ENCODE results near the gene PTAFR.
"Not testable (repeated sequence)": the region's sequence is repeated elsewhere in the genome, so short reads cannot be mapped to it uniquely, and the experiment has no call there.

Gene PTAFR

DNA sequence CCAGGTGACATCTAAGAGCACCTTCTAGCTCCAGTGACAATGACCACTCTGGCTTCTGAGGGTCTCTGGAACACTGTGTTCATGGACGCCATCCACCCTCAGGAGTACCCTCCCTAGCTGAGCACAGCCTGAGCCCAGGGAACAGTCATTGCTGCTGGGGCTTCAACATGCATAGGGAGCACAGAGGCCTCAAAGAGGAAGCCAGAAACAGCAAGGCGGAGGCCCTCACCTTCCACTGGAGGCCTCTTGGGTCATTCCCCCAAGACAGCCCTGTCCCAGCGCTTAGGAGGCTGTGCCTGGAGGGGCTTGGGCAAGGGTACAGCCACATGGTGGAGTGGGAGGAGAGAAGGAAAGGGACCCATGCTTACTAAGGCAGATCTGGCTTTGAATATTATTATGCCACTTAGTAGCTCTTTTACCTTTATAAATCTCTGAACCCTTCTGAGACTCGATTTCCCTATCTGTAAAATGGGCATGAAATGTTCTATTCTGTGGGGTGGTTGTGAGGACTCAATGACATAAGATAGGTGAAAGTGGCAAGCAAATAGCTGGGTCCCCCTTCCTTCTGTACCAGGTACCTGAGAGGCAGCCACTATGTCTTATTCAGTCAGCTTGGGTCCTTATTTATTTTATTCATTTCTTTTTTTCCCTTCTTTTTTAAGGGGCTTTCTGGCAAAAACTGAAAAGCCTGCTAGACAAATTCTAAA lies 32.8 kb downstream of the PTAFR start:
- no peak for DNase-seq

DNA sequence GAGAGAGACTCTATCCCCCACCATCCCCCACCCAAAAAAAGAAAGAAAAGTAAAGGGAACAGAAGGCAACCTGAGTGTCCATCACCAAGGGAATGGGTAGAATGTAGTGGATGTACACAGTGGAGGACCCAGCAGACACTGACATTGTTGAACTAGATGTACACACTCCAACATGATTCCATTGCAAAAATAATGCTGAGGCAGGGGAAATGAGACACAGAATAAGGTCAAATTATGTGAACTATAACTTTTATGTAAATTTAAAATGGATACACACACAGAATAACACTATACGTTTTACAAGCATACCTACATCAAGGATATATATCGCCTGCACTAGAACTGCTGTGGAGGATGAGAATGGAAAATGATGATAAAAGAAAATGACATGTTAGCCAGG lies 34.8 kb downstream of the PTAFR start:
- DNase-seq = no peak

DNA sequence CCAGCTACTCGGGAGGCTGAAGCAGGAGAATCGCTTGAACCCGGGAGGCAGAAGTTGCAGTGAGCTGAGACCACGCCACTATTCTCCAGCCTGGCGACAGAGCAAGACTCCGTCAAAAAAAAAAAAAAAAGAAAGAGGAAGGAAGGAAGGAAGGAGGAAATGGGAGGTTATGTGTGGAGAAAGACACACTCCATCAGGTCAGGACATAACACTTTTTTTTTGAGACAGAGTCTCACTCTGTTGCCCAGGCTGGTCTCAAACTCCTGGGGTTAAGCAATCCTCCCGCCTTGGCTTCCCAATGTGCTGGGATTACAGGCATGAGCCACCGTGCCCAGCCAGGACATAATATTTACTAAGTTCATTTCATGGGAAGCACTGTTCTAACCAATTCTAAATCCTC lies 36.6 kb downstream of the PTAFR start:
- DNase-seq = not testable (repeated sequence)

DNA sequence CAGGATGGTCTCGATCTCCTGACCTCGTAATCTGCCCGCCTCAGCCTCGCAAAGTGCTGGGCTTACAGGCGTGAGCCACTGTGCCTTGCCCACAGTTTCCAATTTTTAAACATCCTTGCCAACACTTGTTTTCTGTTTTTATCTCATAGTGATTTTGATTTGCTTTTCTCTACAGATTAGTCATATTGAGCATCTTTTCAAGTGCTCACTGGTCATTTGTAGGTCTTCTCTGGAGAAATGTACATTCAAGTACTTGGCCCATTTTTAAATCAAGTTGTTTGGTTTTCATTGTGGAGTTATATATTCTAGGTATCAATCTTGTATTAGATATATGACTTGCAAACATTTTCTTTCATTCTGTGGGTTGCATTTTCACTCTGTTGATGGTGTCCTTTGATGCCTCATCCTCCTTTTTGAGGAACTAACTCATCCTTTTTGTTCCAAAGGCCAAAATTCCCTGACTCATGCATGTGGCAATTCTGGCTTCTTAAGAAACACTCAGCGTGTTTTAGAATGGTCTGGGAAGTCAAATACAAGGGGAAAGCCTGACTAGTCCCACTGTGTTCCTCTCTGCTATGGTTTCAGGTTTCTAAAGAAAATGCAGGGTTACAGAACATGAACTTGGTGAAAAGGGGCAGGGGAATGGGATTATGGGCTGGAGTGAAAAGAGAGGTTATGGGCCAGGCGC lies 37.3 kb downstream of the PTAFR start:
- no peak for DNase-seq

DNA sequence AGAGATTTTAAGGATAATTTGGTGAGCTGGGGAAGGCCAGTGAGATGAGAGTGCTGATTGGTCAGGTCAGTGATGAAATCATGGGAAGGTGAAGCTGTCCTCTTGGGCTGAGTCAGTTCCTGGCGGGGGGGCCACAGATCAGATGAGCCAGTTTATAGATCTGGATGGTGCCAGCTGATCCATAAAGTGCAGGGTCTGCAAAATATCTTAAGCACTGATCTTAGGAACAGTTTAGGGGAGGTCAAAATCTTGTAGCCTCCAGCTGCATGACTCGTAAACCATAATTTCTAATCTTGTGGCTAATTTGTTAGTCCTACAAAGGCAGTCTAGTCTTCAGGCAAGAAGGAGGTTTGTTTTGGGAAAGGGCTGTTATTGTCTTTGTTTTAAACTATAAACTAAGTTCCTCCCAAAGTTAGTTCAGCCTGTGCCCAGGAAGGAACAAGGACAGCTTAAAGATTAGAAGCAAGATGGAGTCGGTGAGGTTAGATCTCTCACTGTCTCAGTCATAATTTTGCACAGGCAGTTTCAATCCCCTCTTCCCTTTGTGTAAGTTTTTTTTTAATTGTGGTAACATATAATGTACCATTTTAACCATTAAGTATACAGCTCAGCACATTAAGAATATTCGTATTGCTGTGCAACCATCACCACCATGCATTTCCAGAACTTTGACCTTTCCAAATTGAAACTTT lies 39.4 kb downstream of the PTAFR start:
- DNase-seq = no peak

DNA sequence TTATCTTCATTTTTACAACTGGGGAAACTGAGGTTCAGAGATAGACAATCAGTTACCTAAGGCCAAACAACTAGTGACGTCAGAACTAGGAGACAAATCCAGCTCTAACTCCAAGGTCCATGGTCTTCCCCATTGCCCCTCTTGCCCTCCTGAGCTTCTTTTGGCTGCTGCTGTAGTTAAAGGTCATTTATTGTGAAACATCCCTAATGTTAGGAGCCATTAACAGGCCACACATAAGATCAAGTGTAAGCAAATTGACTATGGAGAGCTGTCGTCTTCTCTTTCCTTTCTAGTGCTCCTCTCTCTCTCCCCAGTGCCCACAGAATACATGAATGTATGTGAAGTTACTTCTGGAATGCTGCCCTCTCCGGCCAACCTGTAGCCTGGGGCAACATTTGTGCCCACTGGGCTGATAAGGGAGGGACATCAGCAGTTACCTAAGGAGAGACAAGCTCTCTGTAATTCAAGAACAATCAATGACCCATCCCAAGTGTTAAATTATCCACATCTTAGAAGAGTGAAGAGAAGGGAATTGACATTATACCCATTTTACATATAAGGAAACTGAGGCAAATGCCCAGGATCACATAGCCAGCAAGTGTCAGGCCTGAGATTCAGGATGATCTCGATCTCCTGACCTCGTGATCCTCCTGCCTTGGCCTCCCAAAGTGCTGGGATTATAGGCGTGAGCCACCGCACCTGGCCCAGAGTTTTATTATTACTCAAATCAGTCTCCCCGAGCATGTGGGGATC lies 40.1 kb downstream of the PTAFR start:
- no peak for DNase-seq

DNA sequence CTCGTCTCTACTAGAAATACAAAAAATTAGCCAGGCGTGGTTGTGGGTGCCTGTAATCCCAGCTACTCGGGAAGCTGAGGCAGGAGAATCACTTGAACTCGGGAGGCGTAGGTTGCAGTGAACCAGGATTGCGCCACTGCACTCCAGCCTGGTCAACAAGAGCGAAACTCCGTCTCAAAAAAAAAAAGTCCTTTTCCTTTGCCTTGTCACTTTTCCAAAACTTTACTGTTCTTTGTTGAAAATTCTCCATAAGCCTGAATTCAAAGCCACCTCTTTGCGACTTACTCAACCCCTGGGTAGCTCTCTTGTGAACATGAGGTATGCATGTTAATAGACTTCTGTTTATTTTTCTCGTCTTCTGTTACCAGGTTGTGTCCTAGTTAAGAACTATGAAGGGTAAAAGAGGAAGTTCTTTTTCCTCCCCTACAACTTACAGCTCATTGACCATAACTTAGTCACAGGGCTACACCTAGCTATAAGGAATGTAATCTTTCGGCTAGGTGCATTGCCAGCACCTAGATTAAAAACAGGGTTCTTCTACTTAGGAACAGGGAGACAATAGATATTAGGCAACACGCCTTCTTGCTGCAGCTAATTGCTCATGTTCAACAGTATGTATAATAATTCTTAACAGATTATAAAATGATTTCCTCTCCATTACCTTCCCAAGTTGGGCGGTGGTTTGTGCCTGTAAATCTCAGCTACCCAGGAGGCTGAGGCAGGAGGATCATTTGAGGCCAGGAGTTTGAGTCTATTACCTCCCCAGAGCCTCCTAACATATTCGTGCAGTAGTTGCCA lies 40.9 kb downstream of the PTAFR start:
- DNase-seq = no peak

DNA sequence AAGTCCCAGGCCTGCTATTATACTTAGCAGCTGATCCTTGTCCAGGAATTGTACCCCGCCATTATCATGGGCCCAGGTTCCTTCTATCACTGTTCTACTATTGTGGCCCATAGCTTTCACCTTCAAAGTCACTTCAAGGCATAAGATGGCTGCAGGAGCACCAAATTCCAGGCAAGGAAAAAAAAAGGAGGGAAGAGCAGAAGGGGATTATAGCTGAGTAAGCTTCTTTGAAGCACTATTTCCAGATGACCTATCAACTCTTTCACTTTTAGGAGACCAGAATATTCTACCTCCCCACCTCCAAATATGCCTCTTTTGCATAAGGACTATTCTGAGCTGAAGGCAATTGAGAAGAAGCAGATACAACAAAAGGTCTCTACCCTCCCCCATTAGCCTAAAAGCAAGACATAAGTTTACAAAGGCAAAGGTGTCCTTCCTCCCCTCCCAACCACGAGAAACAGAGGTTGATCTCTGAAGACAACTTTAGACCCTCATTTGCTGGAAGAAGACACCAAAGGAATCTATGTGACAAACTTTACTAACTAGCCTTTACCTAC lies 41.8 kb downstream of the PTAFR start:
- no peak for DNase-seq

DNA sequence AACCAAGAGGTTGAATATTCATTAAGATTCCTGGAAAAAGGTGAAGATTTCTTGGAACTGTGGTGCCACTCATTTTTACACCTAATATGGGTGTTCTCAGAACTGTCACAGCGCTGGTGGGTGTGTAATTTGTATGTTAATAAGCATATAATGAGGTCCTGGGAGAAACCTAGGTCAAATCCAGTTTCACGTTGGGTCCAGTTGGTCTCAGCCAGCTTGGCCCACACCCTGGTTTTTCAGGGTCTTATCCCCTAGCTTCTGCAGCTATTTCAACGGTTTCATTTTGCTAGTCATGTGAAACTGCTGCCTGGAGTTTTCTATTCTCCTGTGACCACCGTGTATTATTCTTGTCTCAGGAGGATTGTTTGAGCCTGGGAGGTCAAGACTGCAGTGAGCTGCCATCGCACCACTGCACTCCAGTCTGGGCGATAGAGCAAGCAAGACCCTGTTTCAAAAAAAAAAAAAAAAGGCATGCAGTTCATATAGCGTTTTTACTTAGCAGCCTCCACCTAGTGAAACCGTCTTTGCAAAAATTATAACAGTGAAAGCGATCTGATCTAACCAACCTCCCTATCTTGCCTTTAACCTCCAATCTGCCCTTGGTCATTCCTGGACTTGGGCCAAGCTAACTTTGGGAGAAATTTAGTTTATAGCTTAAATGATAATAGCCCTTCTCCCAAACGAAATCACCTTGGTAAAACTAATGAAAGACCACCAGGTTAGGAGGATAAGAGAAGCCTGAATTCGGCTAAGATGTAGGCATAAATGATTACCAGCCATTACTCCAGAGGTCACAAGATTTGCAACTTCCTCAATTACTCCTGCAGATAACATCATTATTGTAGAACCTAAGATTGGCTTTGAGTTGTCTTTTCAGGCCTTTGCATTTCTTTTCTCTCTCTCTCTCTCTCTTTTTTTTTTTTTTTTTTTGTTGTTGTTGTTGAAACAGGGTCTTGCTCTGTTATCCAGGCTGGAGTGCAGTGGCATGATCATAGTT lies 44.0 kb downstream of the PTAFR start:
- no peak for DNase-seq

DNA sequence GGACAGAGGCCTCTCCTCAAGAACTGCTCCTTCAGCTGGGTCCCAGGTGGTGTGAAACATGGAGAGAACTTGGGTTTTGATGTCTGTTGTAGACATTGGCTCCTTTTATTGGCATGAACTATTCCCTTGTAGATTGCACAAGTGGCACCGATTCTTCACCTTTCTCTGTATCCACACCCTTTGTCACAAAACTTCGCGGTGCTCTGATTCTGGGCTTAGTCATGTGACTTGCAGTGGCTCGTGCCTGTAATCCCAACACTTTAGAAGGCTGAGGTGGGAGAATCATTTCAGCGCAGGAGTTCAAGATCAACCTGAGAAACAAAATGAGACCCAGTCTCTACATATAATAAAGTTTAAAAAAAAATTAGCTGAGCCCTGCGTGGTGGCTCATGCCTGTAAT lies 45.6 kb downstream of the PTAFR start:
- DNase-seq = no peak

DNA sequence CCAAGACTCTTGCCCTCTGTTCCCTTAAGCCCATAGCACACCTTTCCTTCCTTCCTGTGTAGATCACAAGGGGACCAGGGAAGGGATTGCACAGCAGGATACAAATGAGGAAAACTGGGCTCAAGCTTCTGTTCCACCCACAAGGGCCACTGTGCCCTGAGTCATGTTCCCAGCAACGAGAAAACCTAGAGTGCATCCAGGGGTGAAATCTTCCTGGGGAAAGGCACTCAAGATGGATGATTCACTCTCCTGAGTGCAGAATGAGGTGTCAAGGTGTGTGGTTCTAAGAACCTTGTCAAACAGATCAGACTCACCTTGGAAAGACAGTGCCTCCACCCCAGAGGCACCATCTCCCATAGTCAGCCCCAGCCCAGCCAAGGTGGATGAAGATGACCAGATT lies 47.3 kb downstream of the PTAFR start:
- no peak for DNase-seq

DNA sequence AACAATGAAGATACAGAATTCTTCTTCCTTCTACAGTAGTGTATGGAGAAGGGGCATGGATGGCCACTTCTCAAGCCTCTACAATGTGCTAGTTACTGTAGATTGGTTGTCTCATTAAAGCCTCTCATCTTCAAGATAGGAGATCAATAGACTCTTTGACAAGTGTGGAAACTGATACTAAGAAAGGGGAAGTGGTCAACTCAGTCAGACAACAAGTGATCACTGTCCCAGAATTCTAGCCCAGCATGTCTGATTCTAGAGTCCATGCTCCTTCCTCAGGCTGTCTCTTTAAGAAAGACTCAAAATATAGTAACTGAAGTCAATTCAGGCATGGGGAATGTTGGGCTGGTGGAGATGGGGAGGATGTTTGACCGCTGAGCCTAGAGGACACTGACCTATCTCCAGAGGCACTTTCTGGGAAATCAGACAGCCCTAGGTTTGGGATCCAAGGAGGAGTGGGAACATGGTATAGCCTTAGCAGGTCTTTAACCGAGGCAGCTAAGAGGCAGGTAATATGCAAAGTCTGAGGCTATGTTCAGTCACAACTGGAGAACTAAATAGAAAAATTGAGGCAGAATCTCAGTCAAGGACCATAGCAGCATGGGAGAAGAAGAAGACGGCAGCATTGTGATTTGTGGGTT lies 48.8 kb downstream of the PTAFR start:
- DNase-seq = no peak

DNA sequence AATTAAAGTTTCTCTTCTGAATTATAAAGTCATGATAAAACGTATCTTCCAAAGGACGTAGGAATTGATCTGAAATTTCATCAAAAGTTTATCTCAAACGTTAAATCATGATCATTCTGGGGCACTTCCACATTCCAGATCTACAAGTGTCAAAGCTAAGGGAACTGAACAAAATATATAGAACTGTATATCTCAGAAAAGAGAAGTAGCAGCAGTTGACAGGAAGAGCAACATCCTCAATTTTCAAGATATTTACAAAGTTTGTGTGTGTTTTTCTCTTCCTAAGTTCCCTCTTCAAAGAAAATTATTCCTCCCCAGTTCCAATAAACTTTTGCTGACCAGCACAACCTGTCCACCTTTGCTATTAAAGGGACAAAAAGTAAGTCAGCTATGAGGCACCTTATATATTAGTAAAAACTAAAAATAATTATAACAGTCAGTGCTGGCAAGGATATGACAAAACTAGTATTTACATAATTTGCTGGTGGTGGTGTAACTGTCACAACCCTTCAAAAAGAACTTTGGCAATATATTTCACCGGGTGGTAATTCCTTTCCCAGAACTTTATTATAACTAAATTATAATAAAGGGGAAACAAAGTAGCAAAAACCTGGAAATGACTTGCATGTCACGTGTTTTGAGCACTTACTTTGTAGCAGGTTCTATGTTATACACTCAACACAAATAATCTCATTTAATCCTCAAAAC lies 49.6 kb downstream of the PTAFR start:
- no peak for DNase-seq

DNA sequence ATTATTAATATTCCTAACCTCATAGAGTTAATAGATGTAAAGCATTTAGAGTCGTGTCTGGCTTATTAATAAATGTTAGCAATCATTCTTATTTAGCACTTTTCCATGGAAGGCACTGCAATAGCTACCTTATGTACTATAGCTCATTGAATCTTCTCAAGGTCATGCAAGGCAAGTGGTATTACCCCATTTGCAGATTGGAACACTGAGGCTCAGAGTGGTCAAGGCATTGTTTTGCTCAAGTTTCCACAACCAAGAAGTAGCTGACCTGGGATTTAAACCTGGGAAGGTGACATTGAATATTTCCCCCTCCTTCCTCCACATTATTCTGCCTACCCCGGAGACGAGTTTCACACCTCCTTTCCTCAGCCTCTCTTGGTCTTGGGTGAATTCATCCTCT lies 50.3 kb downstream of the PTAFR start:
- no peak for DNase-seq

DNA sequence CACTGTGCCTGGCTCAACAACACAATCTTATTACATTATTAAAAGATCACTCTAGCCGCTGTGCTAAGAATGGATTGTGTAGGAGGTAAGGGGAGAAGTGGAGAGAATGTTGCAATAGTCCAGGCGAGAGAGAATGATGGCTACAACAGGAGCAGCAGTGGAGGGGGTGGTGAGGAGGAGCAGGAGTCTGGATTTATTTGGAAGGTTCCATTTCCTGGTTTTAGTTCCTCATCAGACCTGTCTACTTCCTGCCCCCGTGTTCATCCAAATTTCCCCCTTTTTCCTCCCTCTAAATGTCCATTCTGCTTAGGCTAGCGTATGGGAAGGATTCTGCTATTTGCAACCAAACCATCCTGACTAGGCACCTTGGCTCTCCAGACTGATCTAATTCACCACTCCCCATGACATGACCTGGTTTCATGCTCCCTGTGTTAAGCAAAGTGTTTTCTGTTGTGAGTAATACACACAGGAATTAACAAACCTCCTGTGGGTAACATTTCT lies 53.0 kb downstream of the PTAFR start:
- DNase-seq = no peak

DNA sequence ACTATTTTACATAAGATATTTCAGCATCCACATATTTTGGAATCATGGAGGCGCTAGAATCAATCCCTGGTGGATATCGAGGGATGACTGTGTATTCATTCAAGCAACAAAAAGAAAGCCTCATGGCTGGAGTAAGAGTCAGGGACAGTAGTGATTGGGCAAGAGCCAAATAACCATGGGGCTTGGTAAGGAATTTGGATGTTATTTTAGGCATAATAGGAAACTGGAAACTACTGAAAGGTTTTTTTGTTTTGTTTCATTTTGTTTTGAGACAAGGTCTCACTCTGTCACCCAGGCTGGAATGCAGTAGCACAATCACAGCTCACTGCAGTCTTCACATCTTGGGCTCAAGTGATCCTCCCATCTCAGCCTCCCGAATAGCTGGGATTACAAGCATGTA lies 54.3 kb downstream of the PTAFR start:
- DNase-seq = no peak

DNA sequence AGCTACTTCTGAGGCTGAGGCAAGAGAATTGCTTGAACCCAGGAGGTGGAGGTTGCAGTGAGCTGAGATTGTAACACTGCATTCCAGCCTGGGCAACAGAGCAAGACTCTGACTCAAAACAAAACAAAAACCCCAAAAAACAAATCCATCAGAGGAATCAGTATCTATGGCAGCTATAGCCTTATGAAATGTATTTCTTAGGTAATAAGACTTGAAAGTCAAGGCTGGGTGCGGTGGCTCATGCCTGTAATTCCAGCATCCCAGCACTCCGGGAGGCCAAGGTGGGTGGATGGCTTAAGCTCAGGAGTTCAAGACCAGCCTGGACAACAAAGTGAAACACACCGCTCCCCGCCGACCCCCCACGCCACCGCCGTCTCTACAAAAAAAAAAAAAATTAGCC lies 56.9 kb downstream of the PTAFR start:
- no peak for DNase-seq

DNA sequence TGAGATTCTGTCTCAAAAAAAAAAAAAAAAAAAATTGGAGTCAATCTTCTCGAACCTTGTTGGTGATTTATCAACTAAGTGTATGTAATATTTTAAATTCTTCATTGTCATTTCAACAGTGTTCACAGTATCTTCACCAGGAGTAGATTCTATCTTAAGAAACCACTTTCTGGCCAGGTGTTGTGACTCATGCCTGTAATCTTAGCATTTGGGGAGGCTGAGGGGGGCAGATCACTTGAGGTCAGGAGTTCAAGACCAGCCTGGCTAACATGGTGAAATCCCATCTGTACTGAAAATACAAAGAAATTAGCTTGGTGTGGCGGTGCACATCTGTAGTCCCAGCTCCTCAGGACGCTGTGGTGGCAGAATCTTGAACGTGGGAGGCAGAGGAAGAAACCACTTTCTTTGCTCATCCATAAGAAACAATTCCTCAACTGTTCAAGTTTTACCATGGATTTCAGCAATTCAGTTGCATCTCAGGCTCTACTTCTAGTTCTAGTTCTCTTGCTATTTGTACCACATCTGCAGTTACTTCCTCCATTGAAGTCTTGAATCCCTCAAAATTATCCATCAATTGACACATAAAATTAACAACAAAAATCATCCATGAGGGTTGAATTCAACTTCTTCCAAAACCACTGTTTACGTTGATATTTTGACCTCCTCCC lies 57.7 kb downstream of the PTAFR start:
- no peak for DNase-seq

DNA sequence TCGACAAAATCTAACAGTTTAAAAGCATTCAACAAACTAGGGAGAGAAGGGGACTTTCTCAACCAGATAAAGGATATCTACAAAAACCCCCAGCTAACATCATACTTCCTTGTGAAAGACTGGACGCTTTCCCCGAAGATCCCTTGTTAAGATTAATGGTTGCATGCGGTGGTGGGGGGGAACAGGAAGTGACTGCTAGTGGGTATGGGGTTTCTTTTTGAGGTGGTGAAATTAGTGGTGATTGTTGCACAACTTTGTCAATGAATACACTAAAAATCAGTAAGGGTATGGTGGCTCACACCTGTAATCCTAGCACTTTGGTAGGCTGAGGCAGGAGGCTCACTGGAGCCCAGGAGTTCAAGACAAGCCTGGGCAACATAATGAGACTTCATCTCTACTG lies 61.2 kb downstream of the PTAFR start:
- peak; percentile 28 for DNase-seq
